HG02884 (cell line): ENCODE data around the gene SMC2.

Experiments used
- ATAC-seq: cut with Tn5 transposase; IDR thresholded peaks from one replicate; pipeline ENCODE4 v1.9.1; 2021; ENCODE audit warnings: mild to moderate bottlenecking, moderate library complexity; ENCODE audit not compliant: unreplicated experiment

SMC2 gene

DNA sequence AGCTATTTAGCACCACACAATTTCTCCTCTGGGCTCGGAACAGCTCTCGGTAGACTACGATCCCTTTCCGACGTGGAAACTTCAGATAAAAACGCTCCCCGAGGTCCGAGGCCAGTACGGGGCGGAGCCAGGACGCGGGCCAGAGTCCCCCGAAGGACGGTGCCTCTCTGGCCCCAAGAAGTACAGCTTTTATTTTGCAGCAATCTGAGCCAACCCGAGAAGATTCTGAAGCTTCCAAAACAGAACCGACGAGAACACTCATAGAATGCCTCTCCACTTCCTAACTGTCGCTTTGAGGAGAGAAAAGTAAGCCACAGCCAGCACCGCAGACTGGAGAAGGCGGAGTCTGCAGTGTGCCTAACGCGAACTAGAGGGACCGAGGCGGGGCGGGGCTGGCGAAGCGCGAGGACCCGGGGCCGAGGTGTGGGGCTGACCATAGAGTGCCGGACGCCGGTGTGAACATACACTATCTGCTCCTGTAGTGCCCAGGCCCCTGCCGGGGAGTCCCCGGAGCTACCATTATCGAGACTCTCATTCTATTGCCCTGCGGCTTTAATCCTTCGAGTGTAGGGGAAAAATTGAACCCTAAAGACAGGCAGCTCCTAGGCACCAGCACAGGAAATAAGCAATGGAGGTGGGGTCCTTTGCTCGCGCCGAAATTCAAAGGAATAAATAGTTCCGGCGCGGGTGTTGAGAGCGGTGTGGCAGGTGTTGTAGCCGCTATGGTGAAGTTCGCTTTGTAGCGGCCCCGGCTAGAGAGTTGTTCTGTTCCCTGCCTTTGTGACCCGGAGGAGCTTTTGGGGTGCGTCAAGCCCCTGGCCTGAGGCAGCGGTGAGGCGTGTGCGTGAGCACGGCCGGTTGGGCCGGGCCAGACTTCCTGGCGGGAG lies at the start of gene SMC2:
SMC2 (plus strand) TSS at position 663 of the 887 bp plus-strand sequence. CDS start 1,076 bp downstream, outside the sequence.
- peak; percentile 82 for ATAC-seq

DNA sequence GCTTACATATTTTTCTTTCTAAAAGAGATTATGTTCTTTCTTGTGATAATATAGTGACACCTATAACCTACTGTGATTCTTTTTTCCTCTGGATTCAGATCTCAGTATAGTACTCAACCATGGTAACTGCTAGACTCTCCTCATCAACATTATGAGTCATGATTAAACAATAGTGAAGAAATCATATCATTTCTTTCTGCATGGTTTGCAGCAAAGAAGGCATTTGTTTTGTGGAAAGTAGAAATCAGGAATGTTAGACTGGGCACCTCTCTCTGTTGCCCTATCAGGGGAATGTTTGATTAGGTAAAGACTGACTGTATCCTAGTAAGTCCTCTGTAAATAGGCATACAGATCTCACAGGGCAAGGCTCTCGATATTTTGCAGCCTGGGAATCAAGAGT lies 25.6 kb upstream of the SMC2 start:
- ATAC-seq: no peak

GRCh38 chr9:104069288-104069687 lies 24.8 kb upstream of the SMC2 start:
- ATAC-seq: no peak

DNA sequence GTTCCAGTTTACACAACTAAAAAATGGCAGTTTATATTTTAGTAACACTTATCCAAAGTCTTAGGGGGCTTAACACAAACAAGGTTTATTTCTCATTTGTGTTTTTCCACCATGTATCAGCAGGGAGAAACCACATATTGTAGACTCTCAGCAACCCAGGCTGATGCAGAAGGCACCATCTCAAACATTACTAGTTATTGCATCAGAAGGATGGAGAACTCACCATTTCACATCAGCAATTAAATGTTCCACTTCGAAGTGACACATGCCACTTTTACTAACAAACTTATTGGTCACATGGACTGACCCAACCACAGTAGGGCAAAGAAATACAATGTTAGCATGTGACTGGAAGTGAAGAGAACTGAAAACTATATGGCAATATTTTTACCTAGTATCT lies 22.5 kb upstream of the SMC2 start:
- ATAC-seq: no peak

- no peak for ATAC-seq
Observed at GRCh38 chr9:104073098-104073769, 20.9 kb upstream of the SMC2 start.

DNA sequence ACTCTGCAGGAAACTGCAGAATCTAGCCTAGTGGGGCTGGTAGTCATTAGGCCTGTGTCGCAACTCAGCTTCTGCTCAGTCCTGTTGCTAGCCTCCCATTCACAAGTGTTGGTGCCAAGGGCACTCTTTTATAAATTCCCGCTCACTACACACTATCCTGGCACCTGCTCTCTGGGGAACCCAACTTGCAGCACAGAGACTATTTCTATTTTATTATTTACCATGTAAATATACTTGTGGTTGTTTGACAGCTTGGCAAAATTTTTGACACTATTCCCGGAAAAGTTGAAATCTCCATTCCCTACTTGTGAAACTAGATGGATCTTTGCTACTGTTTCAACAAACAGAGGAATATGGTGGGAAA lies 20.4 kb upstream of the SMC2 start:
- ATAC-seq: no peak

- ATAC-seq: no peak
Observed at GRCh38 chr9:104074876-104075275, 19.2 kb upstream of the SMC2 start.

- no peak for ATAC-seq
Observed at GRCh38 chr9:104075801-104076753, 18.0 kb upstream of the SMC2 start.

DNA sequence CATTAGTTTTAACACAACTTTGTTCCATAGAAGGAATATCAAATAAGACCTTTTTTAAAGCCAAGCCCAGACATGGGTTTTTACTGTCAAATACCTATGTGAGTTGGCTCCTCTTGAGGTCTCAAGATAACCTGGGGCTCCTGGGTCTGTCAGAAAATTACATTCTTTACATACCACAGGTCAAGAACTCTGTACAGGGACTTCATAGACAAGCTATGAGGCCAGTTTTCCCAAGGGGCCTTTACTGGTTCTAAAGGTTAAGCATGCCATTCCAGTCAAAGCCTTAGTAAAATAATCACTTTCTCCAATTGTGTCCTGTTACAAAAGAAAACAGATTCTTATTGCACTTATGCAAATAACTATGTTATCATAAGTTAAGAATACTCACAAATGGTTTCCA lies 15.5 kb upstream of the SMC2 start:
- no peak for ATAC-seq

- no peak for ATAC-seq
Observed at GRCh38 chr9:104080983-104081382, 13.1 kb upstream of the SMC2 start.

DNA sequence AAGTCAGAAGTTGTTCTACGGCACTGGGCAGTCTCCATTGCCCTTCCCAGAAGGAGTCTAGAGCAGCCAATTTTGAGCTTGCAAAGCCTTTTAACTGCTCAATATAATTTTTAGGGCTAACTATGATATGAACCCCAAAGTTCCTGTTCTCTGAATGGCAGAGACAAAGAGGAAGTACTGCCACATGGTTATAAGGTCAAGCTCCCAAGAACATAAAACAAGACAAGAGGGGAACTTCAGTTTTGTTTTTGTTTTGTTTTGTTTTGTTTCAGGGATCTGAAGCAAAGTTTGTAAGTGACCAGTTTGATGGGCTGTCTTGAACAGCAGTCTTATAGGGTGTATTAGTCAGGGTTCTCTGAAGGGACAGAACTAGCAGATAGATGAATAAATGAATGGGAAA lies 11.9 kb upstream of the SMC2 start:
- ATAC-seq: no peak

- ATAC-seq: no peak
Observed at GRCh38 chr9:104085525-104085924, 8.6 kb upstream of the SMC2 start.

GRCh38 chr9:104087894-104088293 lies 6.2 kb upstream of the SMC2 start:
- no peak for ATAC-seq

DNA sequence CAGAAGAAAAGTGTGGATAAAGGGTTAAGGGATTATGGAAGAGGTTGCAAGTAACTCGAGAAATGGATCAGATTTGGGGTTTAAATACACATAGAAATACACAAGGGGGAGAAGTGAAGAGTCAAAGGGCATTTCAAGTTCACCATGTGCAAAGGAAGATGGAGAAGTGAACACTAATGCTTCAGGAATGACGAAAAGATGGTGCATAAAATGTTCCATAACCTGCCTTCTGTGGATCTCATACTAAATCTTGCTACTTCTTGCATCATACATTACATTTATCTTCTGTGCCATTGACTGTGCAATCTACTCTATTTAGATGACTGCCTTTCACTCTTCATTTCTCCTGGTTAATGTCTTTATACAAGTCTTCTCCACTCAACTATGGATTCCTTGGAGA lies 5.7 kb upstream of the SMC2 start:
- no peak for ATAC-seq

GRCh38 chr9:104090578-104090977 lies 3.5 kb upstream of the SMC2 start:
- no peak for ATAC-seq

GRCh38 chr9:104091116-104091515 lies 3.0 kb upstream of the SMC2 start:
- ATAC-seq: no peak

DNA sequence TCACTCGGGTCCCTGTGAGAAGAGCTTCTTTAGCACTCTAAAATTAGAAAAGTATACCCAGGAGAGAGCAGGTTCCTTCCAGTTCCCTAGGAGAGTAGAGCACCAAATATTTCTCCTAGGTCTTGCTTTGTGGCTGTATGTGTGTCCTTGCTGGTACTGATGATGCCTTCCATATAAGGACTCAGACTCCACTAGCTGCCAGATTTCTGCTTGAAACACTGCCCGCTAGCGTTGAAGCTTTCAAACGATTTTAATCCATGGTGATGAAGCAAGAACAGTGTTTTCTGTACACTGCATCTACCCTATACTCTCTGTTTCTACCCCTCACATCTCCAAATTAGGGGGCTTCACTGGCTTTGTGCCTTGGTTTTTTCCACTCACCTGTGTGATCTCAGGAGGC lies 2.4 kb upstream of the SMC2 start:
- ATAC-seq: peak; percentile 32

DNA sequence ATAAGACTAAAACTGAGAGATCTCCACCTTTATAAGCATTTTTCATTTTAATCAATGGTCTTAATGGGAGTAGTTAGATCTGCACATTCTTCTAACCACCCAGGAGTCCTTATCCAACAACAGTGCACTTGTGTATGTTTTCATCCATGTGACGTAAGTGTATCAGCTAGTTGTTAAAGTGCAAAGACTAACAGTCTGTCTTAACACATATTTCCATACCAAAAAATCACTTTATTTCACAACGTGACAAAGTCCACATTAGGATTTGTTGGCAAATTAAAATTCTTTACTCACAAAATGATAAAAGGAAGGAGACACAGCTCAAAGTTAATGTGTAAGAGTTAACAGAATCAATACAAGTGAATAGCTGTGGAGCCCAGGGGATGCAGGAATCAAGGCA lies 1.9 kb upstream of the SMC2 start:
- no peak for ATAC-seq

DNA sequence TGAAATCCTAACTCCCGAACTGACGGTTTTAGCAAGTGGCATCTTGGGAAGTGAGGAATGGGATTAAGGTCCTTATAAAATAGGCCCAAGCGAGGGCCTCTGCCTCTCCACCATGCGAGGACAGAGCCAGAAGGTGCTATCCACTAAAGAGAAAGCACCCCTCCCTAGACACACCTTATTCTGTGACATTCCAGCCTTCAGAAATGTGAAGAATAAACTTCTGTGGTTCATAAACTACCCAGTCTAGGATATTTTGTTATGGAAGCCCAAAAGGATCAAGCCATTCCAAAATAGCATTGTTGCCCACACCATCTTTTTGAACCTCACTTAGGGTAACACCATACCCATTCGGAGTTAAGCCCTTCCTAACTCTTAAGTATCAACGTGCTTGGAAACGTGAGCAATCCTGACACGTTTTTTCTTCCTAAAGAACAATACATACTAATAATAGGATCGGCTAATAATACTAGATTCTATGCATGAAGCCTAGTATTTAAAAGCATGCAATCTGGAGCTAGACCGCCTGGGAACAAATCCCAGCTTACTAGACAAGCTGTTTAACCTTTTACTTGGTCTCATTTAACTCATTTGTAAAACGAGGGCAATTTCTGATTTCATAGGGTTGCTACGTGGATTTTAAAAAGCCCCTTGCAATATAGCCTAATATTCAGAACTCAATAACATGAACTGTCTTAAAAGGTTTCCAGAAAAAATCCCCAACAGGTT lies 1.1 kb upstream of the SMC2 start:
- ATAC-seq: no peak

GRCh38 chr9:104094534-104095015 lies 466 bp downstream of the SMC2 start:
- peak; percentile 3 for ATAC-seq
